Liver (tissue), 9 donors: Measurements from ENCODE around the gene ONECUT1. TPM values are rescaled to one million over a fixed set of nuclear protein-coding genes. Genes with fewer than 3 reads are reported as not detected.

Experiments
- DNase-seq: peaks from one replicate; pipeline ENCODE4 v3.0.0-alpha.2; 2017; ENCODE audit warnings: low spot score
- H3K27ac ChIP-seq, 2 donors: one replicate each; pipeline ENCODE4 v1.7.0; 2013; ENCODE audit warnings: inconsistent platforms in 2 of 2, low read length in 2 of 2, control low read depth in 1 of 2, low read depth in 1 of 2, mild to moderate bottlenecking in 1 of 2
- H3K27me3 ChIP-seq, 4 donors: one replicate each; pipeline versions ENCODE4 v1.6.1 to v1.7.0; 2013; ENCODE audit warnings: low read length in 3 of 4, inconsistent platforms in 1 of 4, mild to moderate bottlenecking in 1 of 4, moderate library complexity in 1 of 4; ENCODE audit not compliant: control insufficient read depth in 4 of 4, insufficient read depth in 4 of 4
- H3K36me3 ChIP-seq, 4 donors: one replicate each; pipeline versions ENCODE4 v1.6.1 to v1.7.0; 2013; ENCODE audit warnings: low read length in 3 of 4, mild to moderate bottlenecking in 3 of 4, low read depth in 1 of 4, moderate library complexity in 1 of 4; ENCODE audit not compliant: control insufficient read depth in 4 of 4, insufficient read depth in 3 of 4
- H3K4me1 ChIP-seq, 4 donors: one replicate each; pipeline versions ENCODE4 v1.6.1 to v1.7.0; 2013; ENCODE audit warnings: low read length in 3 of 4, mild to moderate bottlenecking in 3 of 4, moderate library complexity in 1 of 4; ENCODE audit not compliant: control insufficient read depth in 4 of 4, insufficient read depth in 4 of 4
- H3K4me3 ChIP-seq, 3 donors: one replicate each; pipeline versions ENCODE4 v1.6.1 to v1.7.0; 2013; ENCODE audit warnings: low read length in 3 of 3, control low read depth in 1 of 3, low read depth in 1 of 3, mild to moderate bottlenecking in 1 of 3
- H3K9ac ChIP-seq, 2 donors: one replicate each; pipeline ENCODE4 v1.7.0; 2013; ENCODE audit warnings: low read length in 2 of 2, mild to moderate bottlenecking in 2 of 2, moderate library complexity in 2 of 2, control low read depth in 1 of 2, low read depth in 1 of 2
- H3K9me3 ChIP-seq, 4 donors: one replicate each; pipeline versions ENCODE4 v1.6.1 to v1.7.0; 2013; ENCODE audit warnings: low read length in 3 of 4; ENCODE audit not compliant: control insufficient read depth in 4 of 4
- EGR1 ChIP-seq, 2 donors: IDR thresholded peaks; 2 replicates each; pipeline ENCODE4 v1.6.1; 2016 to 2018; ENCODE audit warnings: antibody characterized with exemption in 2 of 2, low read depth in 2 of 2
- FOXA1 ChIP-seq: IDR thresholded peaks from 2 replicates; pipeline ENCODE4 v1.6.1; 2016; ENCODE audit warnings: antibody characterized with exemption
- FOXA2 ChIP-seq: IDR thresholded peaks from 2 replicates; pipeline ENCODE4 v1.6.1; 2016; ENCODE audit warnings: antibody characterized with exemption
- GABPA ChIP-seq, 2 donors: IDR thresholded peaks in 1 of 2; conservative IDR thresholded peaks in 1 of 2; 2 replicates each; pipeline ENCODE4 v1.6.1; 2016; ENCODE audit warnings: antibody characterized with exemption in 2 of 2, mild to moderate bottlenecking in 1 of 2, moderate library complexity in 1 of 2
- HNF4A ChIP-seq, 2 donors: conservative IDR thresholded peaks; 2 replicates each; pipeline ENCODE4 v1.6.1; 2016; ENCODE audit warnings: antibody characterized with exemption in 2 of 2, mild to moderate bottlenecking in 2 of 2
- HNF4G ChIP-seq: IDR thresholded peaks from 2 replicates; pipeline ENCODE4 v1.6.1; 2016; ENCODE audit warnings: antibody characterized with exemption
- JUND ChIP-seq, 2 donors: IDR thresholded peaks; 2 replicates each; pipeline ENCODE4 v1.6.1; 2016; ENCODE audit warnings: antibody characterized with exemption in 2 of 2
- NR2F2 ChIP-seq: IDR thresholded peaks from 2 replicates; pipeline ENCODE4 v1.6.1; 2016; ENCODE audit warnings: antibody characterized with exemption
- RAD21 ChIP-seq, 2 donors: IDR thresholded peaks; 2 replicates each; pipeline ENCODE4 v1.6.1; 2016; ENCODE audit warnings: antibody characterized with exemption in 2 of 2, mild to moderate bottlenecking in 2 of 2
- RXRA ChIP-seq, 2 donors: IDR thresholded peaks; 2 replicates each; pipeline ENCODE4 v1.6.1; 2017 to 2018; ENCODE audit warnings: antibody characterized with exemption in 2 of 2, mild to moderate bottlenecking in 1 of 2
- TAF1 ChIP-seq: conservative IDR thresholded peaks from 2 replicates; pipeline ENCODE4 v1.6.1; 2016; ENCODE audit warnings: antibody characterized with exemption, mild to moderate bottlenecking
- YY1 ChIP-seq: IDR thresholded peaks from 2 replicates; pipeline ENCODE4 v1.6.1; 2016; ENCODE audit warnings: antibody characterized with exemption, mild to moderate bottlenecking
- WGBS: extraction: QIAGEN DNeasy Blood & Tissue Kit; methylation state at CpG from one replicate; pipeline ENCODE4 v1.1.7; 2013; 5-methylcytosine and 5-hydroxymethylcytosine counted together
- polyA plus RNA-seq, 2 donors: library from polyadenylated mRNA; stranded (reverse) in 1 of 2; unstranded in 1 of 2; fragments of 200-250 nt in 1 of 2; fragments of >200 nt in 1 of 2; fragmentation: Nextera tagmentation in 1 of 2; extraction: Ambion mirVana in 1 of 2; gene quantifications; one replicate each; pipeline versions ENCODE4 v1.2.1 to v1.2.3, GENCODE V29; 2013 to 2015
- total RNA-seq, 2 donors: library from RNA; depleted of rRNA; stranded (reverse); fragments of >200 nt; gene quantifications; one replicate each; pipeline ENCODE4 v1.2.3, GENCODE V29; 2014
- TF ChIP-seq, protein P1 (sequence below): IDR thresholded peaks from 2 replicates; pipeline ENCODE4 v1.6.1; 2016; ENCODE audit warnings: antibody characterized with exemption, mild to moderate bottlenecking
- TF ChIP-seq, protein P2 (sequence below): IDR thresholded peaks from 2 replicates; pipeline ENCODE4 v1.6.1; 2016; ENCODE audit warnings: antibody characterized with exemption
- TF ChIP-seq, protein P3 (sequence below): fragments of 150-350 bp; IDR thresholded peaks from 2 replicates; pipeline ENCODE4 v1.5.1; 2017; ENCODE audit warnings: improper control_type of control experiment, low read depth, low read length; ENCODE audit not compliant: missing input control
- TF ChIP-seq, protein P4 (sequence below): IDR thresholded peaks from 2 replicates; pipeline ENCODE4 v1.6.1; 2016; ENCODE audit warnings: antibody characterized with exemption
- TF ChIP-seq, protein P5 (sequence below): IDR thresholded peaks from 2 replicates; pipeline ENCODE4 v1.6.1; 2016; ENCODE audit warnings: antibody characterized with exemption
- donor health status: healthy.
- donor health status: healthy.
- donor health status: healthy.
- donor health status: healthy.
- donor health status: healthy.

The ONECUT1 gene
- total and polyA plus RNA-seq, 4 donors: 7.7 to 51.0 (median 14.8) TPM

DNA sequence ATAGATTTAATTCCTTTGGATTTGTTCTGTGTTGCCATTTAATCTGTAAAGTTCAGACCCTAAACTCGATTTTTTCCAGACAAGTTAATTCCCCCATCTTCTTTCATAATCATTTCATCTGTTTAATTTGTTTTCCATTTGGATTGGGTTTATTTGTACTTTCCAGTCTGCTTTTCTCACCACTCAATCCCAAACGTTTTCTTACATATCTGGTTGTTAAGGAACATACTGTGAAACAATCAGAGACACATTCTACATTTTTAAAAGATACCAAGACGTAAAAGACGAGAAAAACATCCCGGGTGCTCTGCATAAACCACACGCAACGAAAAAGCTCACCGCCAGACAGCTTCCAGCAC is 13.0 kb upstream of the ONECUT1 start:
- TF ChIP-seq GABPA (IDR thresholded peaks at IDR 0.05 in 1 of 2, conservative IDR thresholded peaks at IDR 0.05 in 1 of 2): no peak
- TF ChIP-seq RAD21 (IDR thresholded peaks at IDR 0.05): no peak
- no peak for TF ChIP-seq HNF4A (conservative IDR thresholded peaks at IDR 0.05)
- TF ChIP-seq FOXA1: no peak
- TF ChIP-seq, protein P1, sequence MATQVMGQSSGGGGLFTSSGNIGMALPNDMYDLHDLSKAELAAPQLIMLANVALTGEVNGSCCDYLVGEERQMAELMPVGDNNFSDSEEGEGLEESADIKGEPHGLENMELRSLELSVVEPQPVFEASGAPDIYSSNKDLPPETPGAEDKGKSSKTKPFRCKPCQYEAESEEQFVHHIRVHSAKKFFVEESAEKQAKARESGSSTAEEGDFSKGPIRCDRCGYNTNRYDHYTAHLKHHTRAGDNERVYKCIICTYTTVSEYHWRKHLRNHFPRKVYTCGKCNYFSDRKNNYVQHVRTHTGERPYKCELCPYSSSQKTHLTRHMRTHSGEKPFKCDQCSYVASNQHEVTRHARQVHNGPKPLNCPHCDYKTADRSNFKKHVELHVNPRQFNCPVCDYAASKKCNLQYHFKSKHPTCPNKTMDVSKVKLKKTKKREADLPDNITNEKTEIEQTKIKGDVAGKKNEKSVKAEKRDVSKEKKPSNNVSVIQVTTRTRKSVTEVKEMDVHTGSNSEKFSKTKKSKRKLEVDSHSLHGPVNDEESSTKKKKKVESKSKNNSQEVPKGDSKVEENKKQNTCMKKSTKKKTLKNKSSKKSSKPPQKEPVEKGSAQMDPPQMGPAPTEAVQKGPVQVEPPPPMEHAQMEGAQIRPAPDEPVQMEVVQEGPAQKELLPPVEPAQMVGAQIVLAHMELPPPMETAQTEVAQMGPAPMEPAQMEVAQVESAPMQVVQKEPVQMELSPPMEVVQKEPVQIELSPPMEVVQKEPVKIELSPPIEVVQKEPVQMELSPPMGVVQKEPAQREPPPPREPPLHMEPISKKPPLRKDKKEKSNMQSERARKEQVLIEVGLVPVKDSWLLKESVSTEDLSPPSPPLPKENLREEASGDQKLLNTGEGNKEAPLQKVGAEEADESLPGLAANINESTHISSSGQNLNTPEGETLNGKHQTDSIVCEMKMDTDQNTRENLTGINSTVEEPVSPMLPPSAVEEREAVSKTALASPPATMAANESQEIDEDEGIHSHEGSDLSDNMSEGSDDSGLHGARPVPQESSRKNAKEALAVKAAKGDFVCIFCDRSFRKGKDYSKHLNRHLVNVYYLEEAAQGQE: no peak
- no peak for TF ChIP-seq HNF4G
- TF ChIP-seq, protein P2, sequence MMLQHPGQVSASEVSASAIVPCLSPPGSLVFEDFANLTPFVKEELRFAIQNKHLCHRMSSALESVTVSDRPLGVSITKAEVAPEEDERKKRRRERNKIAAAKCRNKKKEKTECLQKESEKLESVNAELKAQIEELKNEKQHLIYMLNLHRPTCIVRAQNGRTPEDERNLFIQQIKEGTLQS: peak; percentile 47
- TF ChIP-seq, protein P3, sequence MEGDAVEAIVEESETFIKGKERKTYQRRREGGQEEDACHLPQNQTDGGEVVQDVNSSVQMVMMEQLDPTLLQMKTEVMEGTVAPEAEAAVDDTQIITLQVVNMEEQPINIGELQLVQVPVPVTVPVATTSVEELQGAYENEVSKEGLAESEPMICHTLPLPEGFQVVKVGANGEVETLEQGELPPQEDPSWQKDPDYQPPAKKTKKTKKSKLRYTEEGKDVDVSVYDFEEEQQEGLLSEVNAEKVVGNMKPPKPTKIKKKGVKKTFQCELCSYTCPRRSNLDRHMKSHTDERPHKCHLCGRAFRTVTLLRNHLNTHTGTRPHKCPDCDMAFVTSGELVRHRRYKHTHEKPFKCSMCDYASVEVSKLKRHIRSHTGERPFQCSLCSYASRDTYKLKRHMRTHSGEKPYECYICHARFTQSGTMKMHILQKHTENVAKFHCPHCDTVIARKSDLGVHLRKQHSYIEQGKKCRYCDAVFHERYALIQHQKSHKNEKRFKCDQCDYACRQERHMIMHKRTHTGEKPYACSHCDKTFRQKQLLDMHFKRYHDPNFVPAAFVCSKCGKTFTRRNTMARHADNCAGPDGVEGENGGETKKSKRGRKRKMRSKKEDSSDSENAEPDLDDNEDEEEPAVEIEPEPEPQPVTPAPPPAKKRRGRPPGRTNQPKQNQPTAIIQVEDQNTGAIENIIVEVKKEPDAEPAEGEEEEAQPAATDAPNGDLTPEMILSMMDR: no peak
- H3K27ac ChIP-seq: peak overlapping the region; percentile 97 to 98
- H3K4me3 ChIP-seq: peak overlapping the region in 2 of 3 donors; percentile 55 to 75
- WGBS: 5% methylated on average over 8 of the region's 8 CpGs
- DNase-seq: no peak
- H3K36me3 ChIP-seq: no peaks in the 10 kb centered on the region
- H3K9me3 ChIP-seq: no peaks in the 10 kb centered on the region
- H3K4me1 ChIP-seq: peaks cover 18 to 78% (median 59%) of the 10 kb centered on the region in 4 donors
- no peaks in the 10 kb centered on the region for H3K27me3 ChIP-seq
- H3K9ac ChIP-seq: peak overlapping the region in 1 of 2 donors; percentile 97

DNA sequence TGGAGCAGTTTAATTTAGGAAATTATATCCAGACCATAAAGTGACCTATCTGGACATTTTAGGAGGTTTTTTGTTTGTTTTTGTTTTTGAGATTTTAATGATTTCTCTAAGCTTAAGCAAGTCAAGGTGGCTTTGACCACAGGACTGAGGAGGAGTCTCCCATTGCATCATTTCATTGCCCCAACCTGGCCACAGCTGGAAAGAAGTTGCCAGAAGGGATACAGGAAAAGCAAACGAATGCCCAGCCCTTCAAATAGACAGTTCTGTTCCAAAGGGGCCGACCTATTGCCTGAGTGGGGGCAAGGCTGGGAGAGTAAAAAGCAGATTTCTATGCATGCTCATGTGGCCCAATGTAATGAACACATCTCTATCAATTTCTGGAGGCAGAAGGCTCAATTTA is 12.0 kb upstream of the ONECUT1 start:
- WGBS: 10% methylated on average over 2 of the region's 2 CpGs
- peaks cover 18 to 83% (median 57%) of the 10 kb centered on the region in 4 donors for H3K4me1 ChIP-seq
- peak; percentile 53 to 74 for TF ChIP-seq RXRA (IDR thresholded peaks at IDR 0.05)
- TF ChIP-seq EGR1 (IDR thresholded peaks at IDR 0.05; ENCODE audit: low read depth in 2 of 2): no peak
- TF ChIP-seq, protein P1: peak; percentile 62
- TF ChIP-seq, protein P4, sequence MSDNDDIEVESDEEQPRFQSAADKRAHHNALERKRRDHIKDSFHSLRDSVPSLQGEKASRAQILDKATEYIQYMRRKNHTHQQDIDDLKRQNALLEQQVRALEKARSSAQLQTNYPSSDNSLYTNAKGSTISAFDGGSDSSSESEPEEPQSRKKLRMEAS: peak; percentile 29
- TF ChIP-seq YY1: peak; percentile 39
- TF ChIP-seq RAD21 (IDR thresholded peaks at IDR 0.05): peak in 1 of 2 donors; percentile 36
- TF ChIP-seq HNF4A (conservative IDR thresholded peaks at IDR 0.05): peak in 1 of 2 donors; percentile 45
- TF ChIP-seq TAF1: no peak
- TF ChIP-seq NR2F2: peak; percentile 18
- no peak for TF ChIP-seq HNF4G
- TF ChIP-seq FOXA2: no peak
- TF ChIP-seq, protein P2: peak; percentile 77
- TF ChIP-seq JUND (IDR thresholded peaks at IDR 0.05): peak; percentile 16 to 21
- no peak for TF ChIP-seq FOXA1
- TF ChIP-seq, protein P3: no peak
- TF ChIP-seq, protein P5, sequence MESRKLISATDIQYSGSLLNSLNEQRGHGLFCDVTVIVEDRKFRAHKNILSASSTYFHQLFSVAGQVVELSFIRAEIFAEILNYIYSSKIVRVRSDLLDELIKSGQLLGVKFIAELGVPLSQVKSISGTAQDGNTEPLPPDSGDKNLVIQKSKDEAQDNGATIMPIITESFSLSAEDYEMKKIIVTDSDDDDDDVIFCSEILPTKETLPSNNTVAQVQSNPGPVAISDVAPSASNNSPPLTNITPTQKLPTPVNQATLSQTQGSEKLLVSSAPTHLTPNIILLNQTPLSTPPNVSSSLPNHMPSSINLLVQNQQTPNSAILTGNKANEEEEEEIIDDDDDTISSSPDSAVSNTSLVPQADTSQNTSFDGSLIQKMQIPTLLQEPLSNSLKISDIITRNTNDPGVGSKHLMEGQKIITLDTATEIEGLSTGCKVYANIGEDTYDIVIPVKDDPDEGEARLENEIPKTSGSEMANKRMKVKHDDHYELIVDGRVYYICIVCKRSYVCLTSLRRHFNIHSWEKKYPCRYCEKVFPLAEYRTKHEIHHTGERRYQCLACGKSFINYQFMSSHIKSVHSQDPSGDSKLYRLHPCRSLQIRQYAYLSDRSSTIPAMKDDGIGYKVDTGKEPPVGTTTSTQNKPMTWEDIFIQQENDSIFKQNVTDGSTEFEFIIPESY: peak; percentile 55
- no peak for TF ChIP-seq GABPA (IDR thresholded peaks at IDR 0.05 in 1 of 2, conservative IDR thresholded peaks at IDR 0.05 in 1 of 2)

More for the DNA sequence above, 12.0 kb upstream of the ONECUT1 start:
- no peaks in the 10 kb centered on the region for H3K9me3 ChIP-seq
- H3K4me3 ChIP-seq: no peak overlapping the region
- H3K27ac ChIP-seq: peak overlapping the region; percentile 97 to 98
- H3K9ac ChIP-seq: peak overlapping the region in 1 of 2 donors; percentile 97
- no peaks in the 10 kb centered on the region for H3K36me3 ChIP-seq
- H3K27me3 ChIP-seq: no peaks in the 10 kb centered on the region
- DNase-seq: no peak
